ENCODE measurements around the gene COG4.
"Not testable (repeated sequence)": the region's sequence is repeated elsewhere in the genome, so short reads cannot be mapped to it uniquely, and the experiment has no call there.

The COG4 gene

DNA sequence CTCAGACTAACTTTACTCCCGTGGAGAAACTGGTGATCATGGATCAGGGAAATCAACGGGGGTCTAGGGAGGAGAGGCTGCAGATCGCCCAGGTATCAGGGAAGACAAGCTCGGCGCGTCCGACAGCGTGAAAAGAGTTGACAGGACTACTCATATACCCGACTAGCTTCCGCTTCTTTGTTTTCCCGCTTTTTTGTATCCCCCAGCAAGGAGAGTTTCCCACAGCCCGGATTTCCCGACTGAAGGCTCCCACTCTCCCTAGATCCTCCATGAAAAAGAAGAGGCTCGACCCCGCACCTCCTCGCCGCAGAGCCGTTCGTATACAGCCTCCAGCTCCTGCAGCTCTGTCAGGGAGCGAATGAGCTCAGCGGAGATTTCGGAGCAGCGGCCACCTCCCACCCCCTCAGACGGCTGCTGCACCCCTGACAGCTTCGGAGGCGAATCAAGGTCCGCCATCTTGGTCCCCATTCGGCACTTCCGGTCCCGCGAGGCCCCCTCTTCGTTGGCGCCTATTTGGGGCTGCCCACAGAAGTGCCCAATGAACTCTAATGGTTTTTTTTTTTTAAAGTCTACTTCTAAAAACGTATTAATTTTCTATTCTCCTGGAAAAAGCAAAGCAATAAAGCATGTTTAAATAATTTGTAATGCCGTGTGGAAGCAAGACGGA is at the start of gene COG4:
Gene COG4, minus strand, starts transcription at position 479 of the 667 bp plus-strand sequence. Its CDS starts 11 bp downstream, at position 468.
- DNase-seq, result peak; percentile 92

DNA sequence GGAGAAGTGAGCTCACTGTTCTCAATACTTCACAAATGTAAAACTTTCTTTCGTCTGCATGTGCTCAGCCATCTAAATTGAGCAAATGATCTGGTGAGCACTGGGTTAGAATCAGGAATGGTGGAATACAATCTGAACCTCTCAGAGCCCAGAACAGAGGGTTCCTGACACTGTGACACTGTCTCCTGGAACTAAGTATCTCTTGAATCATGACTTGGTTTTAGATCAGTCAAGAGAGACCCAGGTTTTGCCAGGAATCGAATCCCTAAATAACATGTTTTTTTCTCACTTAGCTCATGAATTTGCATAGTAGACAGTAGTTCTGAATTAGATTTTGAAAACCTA is 49.5 kb upstream of the COG4 start:
- DNase-seq, result no peak

- DNase-seq, result no peak
Observed at GRCh38 chr16:70572050-70572925, 48.9 kb upstream of the COG4 start.

DNA sequence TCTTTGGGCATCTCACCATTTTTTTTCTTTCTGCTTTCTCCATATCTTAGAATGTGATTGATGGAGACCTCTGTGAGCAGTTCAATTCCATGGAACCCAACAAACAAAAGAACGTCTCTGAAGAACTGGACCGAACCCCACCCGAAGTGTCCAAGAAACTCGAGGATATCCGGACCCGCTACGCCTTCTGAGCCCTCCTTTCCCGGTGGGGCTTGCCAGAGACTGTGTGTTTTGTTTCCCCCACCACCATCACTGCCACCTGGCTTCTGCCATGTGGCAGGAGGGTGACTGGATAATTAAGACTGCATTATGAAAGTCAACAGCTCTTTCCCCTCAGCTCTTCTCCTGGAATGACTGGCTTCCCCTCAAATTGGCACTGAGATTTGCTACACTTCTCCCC is 48.3 kb upstream of the COG4 start:
- no peak for DNase-seq

DNA sequence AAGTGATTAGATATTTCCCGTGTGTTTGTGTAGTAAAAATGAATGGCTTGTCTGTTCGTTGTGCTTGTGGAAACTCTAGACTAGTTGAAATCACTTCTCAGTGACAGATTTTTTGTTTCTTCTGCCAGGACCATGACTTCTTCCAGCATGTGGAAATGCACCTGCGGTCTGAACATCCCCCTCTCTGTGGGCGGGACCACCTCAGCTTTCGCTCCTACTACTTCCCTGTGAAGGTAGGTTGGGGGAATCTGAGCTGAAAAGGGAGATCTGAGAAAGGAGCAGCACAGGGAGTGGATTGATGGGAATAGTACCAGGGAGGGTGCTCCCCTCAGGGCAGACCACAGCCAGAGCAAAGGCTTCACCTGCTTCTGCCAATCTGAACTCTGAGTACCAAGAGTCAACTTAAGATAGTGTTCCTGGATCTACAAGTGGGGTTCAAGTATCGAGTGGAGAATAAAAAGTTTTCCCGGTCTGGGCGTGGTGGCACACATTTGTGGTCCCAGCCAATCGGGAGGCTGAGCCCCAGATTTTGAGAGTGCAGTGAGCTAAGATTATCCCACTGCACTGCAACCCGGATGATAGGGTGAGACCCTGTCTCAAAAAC is 47.7 kb upstream of the COG4 start:
- no peak for DNase-seq

DNA sequence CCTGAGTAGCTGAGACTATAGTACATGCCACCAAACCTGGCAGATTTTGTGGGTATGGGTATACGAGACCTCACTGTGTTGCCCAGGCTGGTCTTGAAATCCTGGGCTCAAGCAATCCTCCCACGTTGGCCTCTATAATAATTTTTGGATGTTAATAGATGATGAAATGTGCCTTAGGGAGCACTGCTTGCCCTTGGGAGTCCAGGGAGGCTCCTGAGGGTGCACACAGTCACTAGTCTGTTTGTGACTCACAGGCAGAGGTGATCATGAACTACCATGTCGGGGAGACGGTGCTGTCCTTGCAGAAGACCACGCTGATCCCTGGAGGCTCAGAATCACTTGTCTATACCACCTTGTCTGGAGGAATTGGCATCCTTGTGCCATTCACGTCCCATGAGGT is 46.4 kb upstream of the COG4 start:
- DNase-seq, result no peak

- DNase-seq, result no peak
Observed at GRCh38 chr16:70568601-70569237, 45.4 kb upstream of the COG4 start.

DNA sequence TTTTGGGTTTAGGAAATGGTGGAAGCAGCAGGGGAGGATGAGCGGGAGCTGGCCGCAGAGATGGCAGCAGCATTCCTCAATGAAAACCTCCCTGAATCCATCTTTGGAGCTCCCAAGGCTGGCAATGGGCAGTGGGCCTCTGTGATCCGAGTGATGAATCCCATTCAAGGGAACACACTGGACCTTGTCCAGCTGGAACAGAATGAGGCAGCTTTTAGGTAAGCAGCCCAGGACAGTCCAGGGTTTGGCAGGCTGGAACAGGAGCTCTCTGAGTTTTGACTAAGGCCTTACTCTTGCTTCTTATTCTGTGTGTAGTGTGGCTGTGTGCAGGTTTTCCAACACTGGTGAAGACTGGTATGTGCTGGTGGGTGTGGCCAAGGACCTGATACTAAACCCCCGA is 41.7 kb upstream of the COG4 start:
- no peak for DNase-seq

GRCh38 chr16:70563636-70564035 is 40.3 kb upstream of the COG4 start:
- no peak for DNase-seq

- no peak for DNase-seq
Observed at GRCh38 chr16:70561623-70562022, 38.3 kb upstream of the COG4 start.

DNA sequence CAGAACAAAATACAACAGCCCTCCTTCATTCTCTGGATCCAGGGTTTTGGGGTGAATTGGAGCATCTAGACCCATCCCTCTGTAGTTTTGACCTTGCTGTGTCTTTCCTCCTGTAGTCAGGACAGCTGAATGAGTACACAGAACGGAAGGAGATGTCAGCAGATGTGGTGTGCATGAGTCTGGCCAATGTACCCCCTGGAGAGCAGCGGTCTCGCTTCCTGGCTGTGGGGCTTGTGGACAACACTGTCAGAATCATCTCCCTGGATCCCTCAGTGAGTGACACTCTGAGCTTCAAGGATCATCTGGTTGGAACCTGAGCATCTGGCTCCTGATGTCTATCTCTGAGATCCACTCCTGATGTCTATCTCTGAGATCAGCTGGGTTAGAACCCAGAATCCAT is 32.7 kb upstream of the COG4 start:
- DNase-seq, result no peak

DNA sequence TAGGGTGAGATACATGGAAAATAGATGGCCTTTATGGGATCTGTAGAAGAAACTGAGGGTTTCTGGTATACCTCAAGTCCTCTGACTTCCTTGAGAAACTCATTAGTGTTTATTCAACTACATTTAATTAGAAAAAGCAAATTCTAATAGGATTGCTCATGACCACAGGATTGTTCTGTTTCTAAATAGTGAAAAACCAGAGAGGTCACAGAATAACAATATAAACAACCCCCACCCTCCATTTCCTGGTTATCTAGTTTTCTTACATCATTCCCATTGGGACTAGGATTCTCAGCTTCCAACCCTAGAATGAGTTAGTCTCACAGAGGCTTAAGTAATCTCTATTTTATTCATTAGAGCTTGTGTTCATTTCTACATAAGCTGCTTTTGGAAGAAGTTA is 30.3 kb upstream of the COG4 start:
- DNase-seq, result no peak

DNA sequence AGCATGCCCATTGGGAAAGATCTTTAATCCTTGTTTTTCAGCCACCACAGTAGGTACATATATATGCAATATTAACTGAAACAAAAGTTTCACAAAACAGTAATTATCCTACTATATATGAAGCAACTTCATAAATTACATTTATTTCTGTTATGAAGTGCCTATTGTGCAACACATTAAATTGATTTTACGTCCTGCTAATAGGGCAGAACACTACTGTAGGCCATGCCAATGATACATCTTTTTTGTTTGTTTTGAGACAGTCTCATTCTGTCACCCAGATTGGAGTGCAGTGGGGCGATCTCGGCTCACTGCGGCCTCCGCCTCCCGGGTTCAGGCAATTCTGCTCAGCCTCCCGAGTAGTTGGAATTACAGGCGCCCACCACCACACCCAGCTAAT is 29.3 kb upstream of the COG4 start:
- DNase-seq, result no peak

DNA sequence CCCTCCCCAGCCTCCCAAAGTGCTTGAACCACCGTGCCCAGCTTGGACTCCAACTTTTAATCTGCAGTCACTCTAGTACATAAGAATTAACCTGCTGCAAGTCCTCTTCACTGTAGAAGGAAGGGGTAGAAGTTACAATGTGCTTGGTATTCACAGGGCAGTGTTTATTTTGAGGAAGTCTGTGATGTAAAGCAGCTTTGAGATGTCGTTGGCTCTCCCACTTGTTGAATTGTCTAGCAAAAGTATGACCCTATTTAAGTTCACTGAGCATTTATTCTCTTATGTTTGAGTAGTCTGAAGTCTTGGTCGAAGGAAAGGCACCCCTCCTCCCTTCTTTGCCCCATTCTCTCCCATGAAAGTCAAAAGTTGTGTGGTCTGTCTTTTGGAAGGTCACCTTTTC is 28.4 kb upstream of the COG4 start:
- DNase-seq, result no peak

DNA sequence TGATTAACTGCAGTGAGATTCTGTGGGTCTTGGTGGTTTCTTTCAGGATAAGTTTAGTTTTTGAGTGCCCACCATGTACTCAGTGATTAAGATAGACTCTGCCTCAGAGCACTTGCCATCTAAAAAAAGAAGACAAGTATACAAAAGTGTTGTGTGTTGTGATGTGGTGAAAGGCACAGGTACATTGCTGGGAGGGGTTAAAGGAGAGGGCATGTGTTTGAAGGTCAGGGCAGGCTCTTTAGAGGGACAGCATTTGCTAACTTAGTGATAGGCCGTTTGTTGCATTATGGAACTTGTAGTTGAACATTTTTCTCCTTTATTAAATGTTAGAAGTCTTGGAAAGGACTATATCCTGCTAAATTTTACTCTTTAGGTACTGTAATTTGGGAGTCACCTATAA is 26.7 kb upstream of the COG4 start:
- no peak for DNase-seq

GRCh38 chr16:70548936-70549335 is 25.6 kb upstream of the COG4 start:
- no peak for DNase-seq

DNA sequence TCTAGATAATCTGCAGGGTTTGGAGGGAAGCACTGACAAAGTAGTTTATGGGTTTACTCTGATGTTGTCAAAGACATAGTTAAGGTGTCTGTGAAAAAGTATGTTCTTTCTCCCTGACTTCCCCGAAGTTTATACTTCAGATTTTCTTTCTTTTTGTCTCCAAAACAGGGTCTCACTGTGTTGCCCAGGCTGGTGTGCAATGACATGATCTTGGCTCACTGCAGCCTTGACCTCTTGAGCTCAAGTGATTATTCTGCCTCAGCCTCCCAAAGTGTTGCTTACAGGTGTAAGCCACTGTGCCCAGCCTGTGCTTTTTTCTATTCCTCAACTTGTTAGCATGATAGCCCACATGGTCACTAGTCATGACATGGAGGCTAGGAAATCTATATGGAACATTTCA is 21.2 kb upstream of the COG4 start:
- DNase-seq, result no peak

- no peak for DNase-seq
Observed at GRCh38 chr16:70540994-70541393, 17.6 kb upstream of the COG4 start.

- no peak for DNase-seq
Observed at GRCh38 chr16:70534971-70535370, 11.6 kb upstream of the COG4 start.

GRCh38 chr16:70529954-70530353 is 6.6 kb upstream of the COG4 start:
- DNase-seq, result not testable (repeated sequence)

DNA sequence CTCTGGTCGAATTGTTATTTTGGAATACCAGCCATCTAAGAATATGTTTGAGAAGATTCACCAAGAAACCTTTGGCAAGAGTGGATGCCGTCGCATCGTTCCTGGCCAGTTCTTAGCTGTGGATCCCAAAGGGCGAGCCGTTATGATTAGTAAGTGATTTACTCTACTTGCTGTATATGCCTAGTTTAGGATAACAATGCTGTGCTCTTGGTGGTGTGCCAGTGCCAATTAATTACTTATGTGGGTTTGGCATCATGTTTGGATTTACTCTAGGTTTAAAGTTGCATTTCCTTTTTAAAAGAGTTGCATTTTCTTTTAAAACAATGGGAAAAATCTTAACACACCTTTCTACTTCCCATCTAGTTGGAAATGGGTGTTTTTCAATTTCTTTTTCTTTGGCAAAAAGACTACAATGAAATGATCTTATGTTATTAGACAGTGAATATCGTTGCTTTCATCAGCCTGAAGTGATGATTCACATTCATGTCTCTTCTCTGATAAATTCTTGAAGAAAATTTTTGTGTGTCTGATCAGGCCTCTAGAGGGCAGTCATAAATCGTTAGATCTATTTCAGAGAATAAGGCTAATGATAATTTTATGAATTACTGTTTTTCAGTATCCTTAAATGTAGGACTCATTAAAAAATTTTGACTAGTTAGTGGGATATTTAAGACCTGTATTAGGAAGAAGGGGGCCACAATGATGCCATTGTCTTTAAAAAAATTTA is 5.9 kb upstream of the COG4 start:
- DNase-seq, result peak; percentile 51

- no peak for DNase-seq
Observed at GRCh38 chr16:70527315-70527996, 4.1 kb upstream of the COG4 start.
